ENCODE measurements around the gene GRID2IP.

GRID2IP gene

DNA sequence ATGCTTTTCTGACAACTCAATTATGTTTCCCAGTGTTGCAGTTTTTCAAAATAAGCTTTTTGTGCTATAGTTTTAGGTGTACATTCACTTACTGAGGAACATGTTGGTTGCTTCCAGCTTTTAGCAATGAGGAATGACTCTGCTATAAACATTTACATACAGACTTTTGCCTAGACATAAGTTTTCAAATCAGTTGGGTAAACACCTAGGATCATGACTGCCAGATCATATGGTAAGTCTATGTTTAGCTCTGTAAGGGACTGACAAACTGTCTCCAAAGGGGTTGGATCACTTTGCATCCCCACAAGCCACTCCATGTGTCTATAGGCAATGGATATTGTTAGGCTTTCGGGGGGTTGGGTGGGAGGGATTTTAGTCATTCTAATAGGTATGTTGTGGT is 10.8 kb upstream of the GRID2IP start:
- no peak for DNase-seq (ENCODE audit: low read depth)

DNA sequence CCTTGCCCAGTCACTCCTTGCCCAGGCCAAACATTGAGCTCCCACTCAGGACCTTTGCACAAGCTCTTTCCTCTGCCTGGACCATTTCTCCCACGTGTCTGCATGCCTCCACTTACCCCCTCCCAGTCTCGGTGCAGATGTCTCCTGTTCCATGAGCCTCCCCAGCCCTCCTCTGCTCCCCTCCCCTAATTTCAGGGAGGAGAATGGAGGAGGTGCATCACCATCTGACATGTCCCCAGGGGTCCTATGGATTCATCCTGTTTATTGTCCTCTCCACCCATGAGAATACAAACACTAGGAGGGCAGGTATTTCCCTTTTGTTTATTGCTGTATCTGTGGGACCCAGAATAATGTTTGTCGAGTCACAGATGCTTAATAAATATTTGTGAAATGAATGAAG is 8.6 kb upstream of the GRID2IP start:
- no peak for DNase-seq (ENCODE audit: low read depth)

DNA sequence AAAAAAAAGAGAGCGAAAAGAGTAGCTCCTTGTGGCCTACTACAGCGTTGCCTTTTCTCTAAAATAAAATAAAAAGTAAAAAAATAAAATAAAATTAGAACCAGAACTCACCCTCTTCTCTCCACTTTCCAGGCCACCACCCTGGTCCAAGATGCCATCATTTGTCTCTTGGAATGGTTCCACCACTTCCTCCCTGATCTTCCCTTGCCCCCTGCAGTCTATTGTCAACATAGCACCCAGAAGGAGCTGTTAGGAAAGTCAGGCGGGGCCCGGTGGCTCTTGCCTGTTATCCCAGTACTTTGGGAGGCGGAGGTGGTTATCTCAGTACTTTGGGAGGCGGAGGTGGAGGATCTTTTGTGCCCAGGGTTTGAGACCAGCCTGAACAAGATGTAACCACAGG is 7.6 kb upstream of the GRID2IP start:
- peak; percentile 37 for DNase-seq (ENCODE audit: low read depth)

DNA sequence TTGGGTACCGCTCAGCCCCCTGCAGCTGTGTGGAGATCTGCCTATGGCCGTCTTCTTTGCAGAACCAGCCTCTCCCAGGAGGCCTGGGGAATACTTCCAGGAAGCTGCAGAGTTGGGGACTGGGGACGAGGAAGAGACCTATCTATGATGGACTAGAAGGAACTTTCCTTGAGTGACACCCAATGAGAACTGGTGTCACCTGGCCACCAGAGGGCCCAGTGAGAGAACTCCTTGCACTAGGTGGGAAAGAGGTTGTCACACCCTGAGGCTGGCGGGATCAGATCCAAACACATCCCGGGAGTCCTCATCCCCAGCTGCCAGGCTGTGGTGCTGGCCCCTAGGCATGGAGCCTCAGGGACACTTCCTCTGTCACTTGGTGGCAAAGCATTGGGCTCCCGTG is 4.9 kb upstream of the GRID2IP start:
- no peak for DNase-seq (ENCODE audit: low read depth)

DNA sequence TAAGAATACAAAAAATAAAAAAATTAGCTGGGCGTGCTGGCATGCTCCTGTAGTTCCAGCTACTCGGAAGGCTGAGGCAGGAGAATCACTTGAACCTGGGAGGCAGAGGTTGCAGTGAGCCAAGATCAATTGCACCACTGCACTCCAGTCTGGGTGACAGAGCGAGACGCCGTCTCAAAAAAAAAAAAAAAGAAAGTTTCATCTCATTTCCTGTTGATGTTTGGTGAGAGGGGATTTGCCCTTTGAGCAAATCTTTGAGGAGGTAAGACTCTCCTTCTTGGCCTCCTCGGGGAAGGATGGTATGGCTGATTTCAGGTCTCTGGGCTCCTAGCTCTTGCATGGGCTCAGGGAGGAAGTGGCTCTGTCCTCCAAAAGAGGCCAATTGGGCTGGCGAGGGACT is 3.6 kb upstream of the GRID2IP start:
- no peak for DNase-seq (ENCODE audit: low read depth)

DNA sequence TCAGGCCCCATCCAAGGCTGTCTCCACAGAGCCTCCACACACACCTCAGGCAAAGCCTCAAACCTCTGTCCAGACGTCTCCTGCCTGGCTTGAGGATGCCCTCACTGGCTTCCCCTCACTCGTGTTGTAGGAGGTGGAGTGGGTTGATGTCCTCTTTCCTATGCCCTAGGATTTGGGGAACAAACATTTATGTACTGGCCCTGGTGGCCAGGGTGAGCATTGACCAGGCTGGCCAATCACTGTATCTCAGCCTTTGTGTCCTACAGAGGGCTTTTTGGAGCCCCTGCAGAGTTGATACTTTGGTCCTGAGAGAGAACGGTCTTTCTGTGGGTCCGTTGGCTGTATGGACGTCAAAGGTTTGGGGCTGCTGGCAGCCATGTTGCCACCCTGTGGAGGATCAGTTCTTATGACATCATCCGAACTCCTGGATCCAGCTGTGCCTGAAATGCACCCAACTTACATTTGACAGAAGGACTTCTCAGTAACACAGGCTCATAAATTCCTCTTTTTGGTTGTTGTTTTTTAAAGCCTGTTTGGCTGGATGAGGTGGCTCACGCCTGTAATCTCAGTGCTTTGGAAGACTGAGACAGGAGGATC is 2.3 kb upstream of the GRID2IP start:
- no peak for DNase-seq (ENCODE audit: low read depth)

DNA sequence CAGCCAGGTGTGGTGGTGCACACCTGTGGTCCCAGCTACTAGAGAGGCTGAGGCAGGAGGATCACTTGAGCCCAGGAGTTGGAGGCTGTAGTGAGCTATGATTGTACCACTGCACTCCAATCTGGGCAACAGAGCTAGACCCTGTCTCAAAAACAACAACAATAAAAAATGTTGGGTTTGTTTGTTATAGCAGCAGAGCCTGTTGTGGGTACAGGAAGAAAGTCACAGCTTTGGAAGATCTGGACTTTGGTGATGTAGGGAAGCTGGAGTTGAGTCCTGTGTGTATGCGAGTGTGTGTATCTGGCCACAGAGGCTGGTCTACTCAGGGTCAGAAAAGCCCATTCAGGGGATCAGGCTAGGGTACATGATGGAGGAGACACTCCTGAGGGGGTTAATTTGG is 3.9 kb downstream of the GRID2IP start:
- DNase-seq (ENCODE audit: low read depth): no peak

DNA sequence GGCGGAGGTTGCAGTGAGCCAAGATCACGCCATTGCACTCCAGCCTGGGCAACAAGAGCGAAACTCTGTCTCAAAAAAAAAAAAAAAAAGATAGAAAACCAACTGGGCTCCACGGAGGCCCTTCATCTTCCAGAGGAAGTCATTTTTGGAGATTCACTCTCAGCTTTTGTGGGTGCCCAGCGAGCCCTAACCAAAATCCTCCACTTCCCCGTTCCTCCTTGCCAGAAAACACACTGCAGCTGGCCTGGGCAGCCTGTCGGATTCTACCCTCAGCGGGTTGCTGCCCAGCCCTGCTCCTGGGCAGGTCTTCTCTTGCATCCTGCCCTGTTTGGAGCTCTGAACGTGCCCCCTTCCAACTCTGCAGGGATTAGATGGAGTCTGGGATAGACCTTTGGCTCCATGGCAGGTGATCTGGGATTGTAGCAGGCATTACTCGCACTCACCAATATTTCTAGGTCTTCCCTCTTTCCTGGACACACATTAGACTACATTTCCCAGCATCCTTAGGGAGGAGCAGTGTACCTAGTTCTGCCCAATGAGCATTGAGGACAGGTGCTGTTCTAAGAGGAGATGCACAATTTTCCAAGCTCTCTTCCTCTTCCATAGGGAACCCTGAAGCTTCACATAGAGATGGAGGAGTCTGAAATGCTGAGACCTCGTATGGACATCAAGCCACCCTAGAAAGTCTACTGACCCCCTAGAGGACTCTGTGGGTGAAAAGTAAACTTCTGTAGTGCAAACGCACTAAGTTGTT is 4.6 kb downstream of the GRID2IP start:
- no peak for DNase-seq (ENCODE audit: low read depth)

DNA sequence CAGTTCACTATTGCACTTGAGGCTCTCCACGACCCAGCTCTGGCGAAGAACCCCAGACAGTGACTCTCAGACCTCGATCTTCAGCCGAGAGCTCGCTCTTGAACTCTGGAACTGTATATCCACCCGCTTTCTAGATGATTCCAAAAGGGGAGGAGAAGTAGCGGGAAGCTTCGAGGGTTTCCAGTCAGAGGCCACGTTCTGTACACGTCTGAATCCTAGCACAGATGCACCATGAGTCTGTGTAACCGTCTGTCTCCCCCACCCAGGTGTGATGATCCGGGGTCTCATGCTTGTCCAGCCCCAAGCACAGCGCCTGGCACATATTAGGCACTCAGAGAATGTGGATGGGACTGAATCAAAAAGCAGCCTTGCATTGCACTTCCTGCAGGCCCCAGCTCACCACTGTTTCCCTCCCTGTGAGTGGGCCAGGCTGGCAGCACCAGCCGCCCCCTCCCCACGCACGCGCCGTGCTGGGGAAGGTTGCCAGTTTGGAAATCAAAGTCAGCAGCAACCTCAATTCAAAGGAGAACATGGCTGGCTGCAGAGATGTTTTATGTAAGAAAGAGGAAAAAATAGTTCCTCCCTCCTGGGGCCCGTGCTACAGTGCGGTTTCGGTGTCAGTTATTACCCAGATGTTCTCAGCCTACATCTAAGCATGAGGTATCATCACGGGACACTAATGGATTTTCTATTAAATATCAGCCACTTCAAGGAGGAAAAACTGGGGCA is 5.7 kb downstream of the GRID2IP start:
- no peak for DNase-seq (ENCODE audit: low read depth)

DNA sequence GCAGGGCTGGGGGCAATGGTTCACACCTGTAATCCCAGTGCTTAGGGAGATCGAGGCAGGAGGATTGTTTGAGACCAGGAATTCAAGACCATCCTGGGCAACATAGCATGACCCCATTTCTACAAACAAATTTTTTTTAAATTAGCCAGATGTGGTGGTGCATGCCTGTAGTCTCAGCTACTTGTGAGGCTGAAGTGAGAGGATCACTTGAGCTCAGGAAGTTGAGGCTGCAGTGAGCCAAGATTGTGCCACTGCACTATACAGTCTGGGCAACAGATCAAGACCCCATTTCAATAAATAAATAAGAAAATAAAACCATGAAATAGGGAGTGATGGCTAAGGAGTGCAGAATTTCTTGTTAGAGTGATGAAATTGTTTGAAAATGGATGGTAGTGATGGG is 8.9 kb downstream of the GRID2IP start:
- DNase-seq (ENCODE audit: low read depth): no peak

DNA sequence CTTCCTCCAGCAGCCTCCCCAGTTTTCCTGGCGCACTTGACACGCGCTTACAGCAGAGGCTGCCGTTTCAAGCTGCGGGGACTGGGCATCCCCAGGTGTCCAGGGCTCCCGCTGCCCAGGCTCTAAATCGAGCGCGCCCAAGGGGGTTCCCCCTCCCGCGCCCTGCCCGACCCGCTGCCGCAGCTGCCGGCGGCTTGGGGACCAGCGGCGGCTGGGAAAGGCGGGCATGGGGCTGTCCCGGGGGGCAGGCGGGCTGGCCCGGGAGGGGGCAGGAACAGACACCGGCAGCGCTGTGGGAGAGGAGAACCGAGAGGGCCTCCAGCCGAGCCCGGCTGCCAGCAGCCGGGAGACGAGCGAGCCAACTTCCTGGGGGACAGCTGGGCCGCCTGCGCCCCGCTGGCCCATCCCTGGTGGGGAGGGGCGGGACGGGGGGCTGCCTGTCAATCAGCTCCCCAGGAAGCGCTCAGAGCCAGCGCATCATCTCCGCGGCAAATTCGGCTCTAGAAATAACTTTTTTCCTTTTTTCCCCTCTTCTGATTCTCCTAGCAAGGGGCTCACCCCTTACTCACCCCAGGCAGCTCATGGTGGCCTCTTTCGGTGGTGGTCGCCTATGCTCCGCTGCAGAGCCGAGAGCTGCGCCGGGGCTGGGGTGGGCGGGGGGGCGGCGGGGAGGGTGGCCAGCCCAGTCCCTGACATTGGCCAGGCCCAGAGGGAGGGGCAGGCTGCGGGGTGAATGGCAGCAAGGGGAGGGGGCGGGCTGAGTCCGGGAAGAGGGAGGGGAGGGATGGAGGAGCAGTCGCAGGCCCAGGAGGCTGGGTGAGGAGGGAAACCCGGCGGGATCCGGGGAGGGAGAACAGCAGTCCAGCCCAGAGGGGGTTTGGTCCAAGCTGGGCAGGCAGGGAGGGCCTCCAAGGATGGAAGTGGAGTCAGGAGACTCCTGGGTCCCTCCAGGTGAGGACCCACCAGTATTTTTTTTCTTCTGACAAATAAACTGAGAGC is 14.7 kb downstream of the GRID2IP start:
- DNase-seq (ENCODE audit: low read depth): no peak

DNA sequence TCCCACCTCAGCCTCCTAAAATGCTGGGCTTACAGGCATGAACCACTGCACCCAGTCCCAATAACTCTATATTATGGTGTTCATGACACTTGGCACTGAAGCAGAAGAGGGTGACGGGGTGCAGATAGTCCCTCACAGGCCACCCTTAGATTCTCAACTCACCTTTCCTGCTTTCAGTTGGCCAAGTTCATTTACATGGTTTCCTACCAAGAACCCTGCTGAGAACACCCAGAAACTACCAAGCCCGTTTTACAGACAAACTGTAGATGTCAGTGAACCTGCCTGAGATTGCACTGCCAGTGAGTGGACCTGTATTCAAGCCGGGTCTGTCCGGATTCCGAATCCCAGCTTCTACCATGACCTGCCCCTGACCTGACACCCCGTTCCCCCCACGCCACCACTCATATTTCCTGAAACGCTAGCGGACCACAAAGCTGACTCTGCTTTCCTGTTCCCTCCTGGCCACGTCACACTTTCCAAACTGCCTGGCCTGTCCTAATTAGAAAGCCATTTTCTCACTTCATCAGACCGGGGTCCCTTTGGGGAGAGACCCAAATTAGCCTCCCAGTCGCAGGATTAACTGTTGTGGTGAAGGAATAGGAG is 17.3 kb downstream of the GRID2IP start:
- DNase-seq (ENCODE audit: low read depth): no peak

DNA sequence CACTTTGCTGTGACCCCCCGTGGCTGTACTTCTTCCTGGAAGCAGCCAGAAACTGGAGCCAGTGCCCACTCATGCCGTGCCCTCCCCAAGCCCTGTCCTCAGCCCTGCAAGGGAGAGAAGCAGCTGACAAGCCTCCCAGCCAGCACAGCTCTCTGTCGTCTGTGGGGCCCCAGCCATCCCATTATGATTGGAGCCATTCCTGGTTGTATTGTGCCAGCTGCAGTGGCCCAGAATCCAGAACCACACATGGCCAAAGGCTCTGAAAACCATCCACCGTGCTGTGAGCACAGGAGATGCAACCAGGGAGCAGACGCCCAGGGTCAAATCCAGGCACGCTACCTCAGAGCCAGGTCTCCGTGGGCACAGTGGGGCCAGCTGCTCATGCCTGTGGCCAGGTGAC is 18.7 kb downstream of the GRID2IP start:
- DNase-seq (ENCODE audit: low read depth): no peak

DNA sequence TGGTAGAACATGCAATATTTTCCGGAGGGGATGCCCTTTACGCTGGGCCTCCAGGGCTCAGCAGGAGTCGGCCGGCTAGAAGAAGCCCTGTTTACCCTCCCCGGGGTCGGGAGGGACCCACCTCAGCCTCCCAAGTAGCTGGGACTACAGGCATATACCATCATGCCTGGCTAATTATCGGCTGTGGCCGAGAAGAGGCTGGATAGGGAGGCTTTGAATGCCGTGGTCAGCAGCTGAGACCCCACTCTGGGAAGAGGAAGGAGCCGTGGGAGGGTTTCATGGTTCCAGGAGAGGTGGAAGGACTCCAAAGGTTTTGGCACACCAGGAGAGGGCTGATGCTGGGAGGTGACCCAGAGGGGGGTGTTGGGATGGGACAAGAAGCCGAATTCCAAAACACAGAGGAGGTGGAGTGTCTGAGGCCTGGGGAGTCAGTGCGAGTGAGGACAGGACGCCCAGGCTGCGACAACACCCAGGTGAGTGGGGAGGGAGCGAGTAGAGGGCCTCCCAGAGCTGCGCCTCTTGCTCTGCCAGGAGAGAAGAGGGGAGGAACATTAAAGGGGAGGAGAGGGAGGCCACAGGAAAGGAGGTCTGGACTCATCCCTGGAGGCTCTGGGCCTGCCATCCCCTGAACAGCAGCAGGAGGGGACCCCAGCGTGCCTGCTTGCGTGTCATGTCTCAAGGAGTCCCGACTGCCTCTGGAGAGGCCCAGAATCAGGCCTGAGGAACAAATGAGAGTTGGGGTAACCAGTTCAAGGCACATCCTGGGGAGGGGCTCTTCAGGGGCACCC is 19.6 kb downstream of the GRID2IP start:
- no peak for DNase-seq (ENCODE audit: low read depth)

DNA sequence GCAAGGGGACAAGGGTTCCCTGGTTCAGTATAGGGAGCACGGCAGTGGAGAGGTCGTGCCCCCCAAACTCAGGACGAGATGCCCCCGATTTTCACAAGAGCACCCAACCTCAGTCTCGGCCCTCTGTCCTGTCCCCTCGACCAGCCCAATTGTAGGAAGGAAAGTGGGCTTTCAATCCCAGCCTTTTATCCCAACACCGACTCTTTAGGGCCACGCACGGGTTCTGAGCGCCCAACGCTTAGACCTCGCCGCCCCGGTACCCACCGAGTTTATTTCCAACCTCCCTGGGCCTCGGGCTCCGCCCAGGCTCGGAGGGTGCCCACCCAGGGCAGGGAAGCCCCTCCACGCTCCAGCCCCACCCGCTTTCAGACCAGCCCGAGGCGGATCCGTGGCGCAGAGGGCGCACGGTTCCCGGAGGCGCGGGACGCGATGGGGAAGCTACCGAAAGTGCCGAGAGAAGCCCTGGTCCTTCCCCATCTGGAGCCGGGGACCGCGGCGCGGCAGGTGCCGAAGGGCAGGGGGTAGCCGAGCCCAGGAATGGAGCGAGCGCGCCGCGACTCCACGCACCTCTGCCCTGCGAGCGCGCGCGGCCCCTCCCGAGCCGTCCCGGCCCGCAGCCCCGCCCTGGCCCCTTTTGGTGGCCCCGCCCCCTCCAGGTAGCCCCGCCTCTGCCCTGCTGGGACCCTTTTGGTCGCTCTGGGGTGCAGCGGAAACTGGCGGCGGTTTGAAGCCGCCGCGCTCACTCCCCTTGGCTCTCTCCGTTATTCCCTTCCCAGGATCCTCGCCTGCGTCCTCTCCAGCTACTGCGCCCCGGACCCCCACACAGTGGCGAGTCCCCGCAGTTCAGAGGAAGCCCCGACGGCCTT is 20.4 kb downstream of the GRID2IP start:
- DNase-seq (ENCODE audit: low read depth): no peak

DNA sequence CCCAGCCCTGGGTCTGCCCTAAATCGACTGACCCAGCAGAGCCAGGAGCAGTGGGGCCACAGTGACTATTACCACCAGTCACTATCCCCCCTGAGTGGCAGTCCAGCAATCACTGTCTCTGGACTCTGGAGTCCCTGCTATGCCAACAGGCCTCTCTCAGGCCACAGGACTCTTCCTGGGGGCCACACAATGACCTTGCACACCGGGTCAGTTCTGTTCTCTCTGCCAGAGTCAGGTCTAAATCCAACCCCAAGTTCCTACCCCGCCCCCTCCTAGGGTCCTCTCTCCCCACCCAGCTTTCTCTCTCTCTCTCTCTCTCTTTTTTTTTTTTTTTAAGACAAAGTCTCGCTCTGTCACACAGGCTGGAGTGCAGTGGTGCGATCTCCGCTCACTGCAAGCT is 21.6 kb downstream of the GRID2IP start:
- DNase-seq (ENCODE audit: low read depth): no peak

DNA sequence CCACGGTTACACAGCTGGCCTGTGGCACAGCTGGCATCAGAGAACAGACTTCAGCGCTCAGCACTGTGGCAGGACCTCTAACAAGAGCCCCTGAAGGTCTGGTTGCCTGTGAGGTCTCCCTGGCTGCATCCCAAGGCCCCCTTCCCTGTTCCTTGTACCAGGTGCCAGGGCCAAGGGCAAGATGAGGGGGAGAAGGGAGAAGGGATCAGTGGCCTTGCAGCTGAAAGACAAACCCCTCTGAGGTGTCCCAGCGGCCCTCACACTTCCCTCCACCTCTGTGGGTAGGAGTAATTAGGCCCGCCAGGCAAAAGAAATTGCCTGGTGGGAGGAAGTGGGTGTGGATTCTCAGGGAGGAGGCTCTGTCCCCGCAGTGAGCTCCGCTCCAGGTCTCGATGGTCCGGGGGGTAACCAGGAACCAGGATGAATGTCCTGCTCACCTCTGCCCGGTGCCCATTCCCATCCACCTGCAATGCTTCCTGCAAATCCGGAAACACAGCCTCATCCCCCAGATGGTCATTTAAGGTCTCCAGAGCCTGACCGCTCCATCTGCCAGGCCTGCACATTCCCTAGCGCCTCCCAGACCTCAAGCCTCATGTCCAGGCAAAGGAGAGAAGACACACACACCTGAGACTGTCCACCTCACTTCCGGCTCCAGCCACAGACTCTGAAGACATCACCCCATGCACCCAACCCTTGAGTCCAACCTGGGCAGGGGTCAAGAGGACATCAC is 22.7 kb downstream of the GRID2IP start:
- DNase-seq (ENCODE audit: low read depth): no peak

DNA sequence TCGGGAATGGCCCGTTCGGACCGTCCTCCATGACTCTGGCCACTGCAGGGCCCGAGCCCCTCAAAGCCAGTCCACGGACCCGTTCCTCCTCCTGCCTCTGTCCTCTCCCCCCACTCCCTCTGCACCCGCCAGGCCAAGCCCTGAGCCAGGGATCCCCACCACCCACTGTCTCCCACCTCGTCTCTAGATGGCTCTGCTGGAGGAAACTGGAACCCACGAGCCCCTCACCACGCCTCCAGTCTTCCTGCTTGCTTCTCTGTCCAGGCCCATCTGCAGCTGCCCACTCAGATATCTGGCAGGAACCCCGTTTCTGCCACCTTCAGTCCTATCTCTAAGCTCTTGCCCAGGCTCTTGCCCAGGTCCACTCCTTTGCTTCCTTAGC is 24.3 kb downstream of the GRID2IP start:
- no peak for DNase-seq (ENCODE audit: low read depth)

Data from GM04504 (cell line).